HL-60 (cell line): ENCODE measurements around the gene KDM6A.

Source experiments
- DNase-seq, 2 experiments: peaks; one replicate each; pipeline ENCODE4 v3.0.0-alpha.2; 2010 to 2020; ENCODE audit warnings: low read depth in 1 of 2, low spot score in 1 of 2
- H3K27ac ChIP-seq: fragments of 250-450 bp; sonication (Bioruptor Pico); replicated peaks from 2 replicates; pipeline ENCODE4 v1.5.1; 2020; ENCODE audit warnings: mild to moderate bottlenecking, moderate library complexity
- H3K27me3 ChIP-seq: fragments of 250-450 bp; sonication (Bioruptor Pico); 2 replicates; pipeline ENCODE4 v1.5.1; 2021; ENCODE audit warnings: mild to moderate bottlenecking, moderate library complexity; ENCODE audit not compliant: insufficient read depth, poor library complexity, severe bottlenecking
- H3K4me3 ChIP-seq: replicated peaks from 2 replicates; pipeline ENCODE4 v1.5.1; 2011; ENCODE audit warnings: mild to moderate bottlenecking, control low read depth, low read length; ENCODE audit not compliant: insufficient read depth
- GABPA ChIP-seq: IDR thresholded peaks from 2 replicates; pipeline ENCODE4 v1.6.1; 2012; ENCODE audit warnings: low read depth
- POLR2AphosphoS5 ChIP-seq: IDR thresholded peaks from 2 replicates; pipeline ENCODE4 v1.6.1; 2012; ENCODE audit warnings: low read depth
- SPI1 ChIP-seq: IDR thresholded peaks from 2 replicates; pipeline ENCODE4 v1.6.1; 2012; ENCODE audit warnings: low read depth, mild to moderate bottlenecking, borderline replicate concordance
- TF ChIP-seq, protein P1 (sequence below): IDR thresholded peaks from one replicate; pipeline ENCODE4 v1.5.1; 2011; ENCODE audit warnings: low read length, control low read depth, inconsistent platforms; ENCODE audit not compliant: insufficient read depth
- TF ChIP-seq, protein P2 (sequence below): IDR thresholded peaks from 2 replicates; pipeline ENCODE4 v1.6.1; 2012; ENCODE audit warnings: low read depth; ENCODE audit not compliant: insufficient replicate concordance

Gene KDM6A

DNA sequence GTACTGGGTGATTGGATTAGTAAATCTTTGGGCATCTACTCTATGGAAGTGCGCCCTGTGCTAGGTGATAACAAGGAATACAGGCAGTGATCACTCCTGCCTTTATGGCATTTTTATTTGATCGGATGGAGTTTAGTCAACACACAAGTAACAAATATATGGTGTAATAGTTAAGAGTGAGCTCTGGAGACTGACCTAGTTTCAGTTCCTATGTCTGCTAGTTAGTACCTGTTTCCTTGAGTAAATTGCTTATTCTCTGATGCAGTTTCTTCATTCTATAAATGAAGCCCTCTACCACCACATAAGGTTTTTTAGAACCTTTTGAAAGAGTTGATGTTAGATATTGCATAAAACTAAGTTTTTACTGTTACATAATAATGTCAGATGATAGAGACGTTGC, 134.6 kb downstream of the KDM6A start:
- H3K27me3 ChIP-seq, result no peaks in the 10 kb centered on the region
- H3K4me3 ChIP-seq, result no peak overlapping the region
- H3K27ac ChIP-seq, result no peak overlapping the region
- peak in 1 of 2 experiments; percentile 38 for DNase-seq
- TF ChIP-seq POLR2AphosphoS5 (no peak), GABPA (no peak), SPI1 (no peak)
- TF ChIP-seq, protein P1, sequence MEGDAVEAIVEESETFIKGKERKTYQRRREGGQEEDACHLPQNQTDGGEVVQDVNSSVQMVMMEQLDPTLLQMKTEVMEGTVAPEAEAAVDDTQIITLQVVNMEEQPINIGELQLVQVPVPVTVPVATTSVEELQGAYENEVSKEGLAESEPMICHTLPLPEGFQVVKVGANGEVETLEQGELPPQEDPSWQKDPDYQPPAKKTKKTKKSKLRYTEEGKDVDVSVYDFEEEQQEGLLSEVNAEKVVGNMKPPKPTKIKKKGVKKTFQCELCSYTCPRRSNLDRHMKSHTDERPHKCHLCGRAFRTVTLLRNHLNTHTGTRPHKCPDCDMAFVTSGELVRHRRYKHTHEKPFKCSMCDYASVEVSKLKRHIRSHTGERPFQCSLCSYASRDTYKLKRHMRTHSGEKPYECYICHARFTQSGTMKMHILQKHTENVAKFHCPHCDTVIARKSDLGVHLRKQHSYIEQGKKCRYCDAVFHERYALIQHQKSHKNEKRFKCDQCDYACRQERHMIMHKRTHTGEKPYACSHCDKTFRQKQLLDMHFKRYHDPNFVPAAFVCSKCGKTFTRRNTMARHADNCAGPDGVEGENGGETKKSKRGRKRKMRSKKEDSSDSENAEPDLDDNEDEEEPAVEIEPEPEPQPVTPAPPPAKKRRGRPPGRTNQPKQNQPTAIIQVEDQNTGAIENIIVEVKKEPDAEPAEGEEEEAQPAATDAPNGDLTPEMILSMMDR, result no peak
- TF ChIP-seq, protein P2, sequence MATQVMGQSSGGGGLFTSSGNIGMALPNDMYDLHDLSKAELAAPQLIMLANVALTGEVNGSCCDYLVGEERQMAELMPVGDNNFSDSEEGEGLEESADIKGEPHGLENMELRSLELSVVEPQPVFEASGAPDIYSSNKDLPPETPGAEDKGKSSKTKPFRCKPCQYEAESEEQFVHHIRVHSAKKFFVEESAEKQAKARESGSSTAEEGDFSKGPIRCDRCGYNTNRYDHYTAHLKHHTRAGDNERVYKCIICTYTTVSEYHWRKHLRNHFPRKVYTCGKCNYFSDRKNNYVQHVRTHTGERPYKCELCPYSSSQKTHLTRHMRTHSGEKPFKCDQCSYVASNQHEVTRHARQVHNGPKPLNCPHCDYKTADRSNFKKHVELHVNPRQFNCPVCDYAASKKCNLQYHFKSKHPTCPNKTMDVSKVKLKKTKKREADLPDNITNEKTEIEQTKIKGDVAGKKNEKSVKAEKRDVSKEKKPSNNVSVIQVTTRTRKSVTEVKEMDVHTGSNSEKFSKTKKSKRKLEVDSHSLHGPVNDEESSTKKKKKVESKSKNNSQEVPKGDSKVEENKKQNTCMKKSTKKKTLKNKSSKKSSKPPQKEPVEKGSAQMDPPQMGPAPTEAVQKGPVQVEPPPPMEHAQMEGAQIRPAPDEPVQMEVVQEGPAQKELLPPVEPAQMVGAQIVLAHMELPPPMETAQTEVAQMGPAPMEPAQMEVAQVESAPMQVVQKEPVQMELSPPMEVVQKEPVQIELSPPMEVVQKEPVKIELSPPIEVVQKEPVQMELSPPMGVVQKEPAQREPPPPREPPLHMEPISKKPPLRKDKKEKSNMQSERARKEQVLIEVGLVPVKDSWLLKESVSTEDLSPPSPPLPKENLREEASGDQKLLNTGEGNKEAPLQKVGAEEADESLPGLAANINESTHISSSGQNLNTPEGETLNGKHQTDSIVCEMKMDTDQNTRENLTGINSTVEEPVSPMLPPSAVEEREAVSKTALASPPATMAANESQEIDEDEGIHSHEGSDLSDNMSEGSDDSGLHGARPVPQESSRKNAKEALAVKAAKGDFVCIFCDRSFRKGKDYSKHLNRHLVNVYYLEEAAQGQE, result no peak

DNA sequence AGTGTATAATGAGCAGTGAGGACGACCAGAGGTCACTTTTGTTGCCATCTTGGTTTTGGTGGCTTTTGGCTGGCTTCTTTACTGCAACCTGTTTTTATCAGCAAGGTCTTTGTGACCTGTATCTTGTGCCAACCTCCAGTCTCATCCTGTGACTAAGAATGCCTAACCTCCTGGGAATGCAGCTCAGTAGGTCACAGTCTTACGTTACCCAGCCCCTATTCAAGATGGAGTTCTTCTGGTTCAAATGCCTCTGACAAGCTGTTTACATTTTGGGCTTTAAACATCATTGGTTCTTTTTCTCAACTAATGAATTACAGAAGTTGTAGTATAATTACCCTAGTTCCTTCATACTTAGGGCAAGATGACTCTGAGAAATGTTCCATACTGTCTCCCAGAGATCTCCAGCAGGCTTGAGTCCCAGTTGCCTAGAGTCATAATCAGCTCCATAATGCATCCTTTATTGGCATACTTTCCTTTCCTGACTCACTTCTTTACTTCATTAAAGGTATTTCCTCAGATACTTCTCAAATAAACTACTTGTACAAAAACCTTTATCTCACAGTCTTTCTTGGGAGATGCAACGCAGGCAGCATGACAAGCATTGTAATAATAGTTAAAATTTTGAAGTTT, 136.5 kb downstream of the KDM6A start:
- TF ChIP-seq, protein P1, result no peak
- TF ChIP-seq GABPA (no peak), POLR2AphosphoS5 (no peak), SPI1 (no peak)
- TF ChIP-seq, protein P2, result no peak
- Histone ChIP-seq H3K27ac (no peak overlapping the region), H3K27me3 (no peaks in the 10 kb centered on the region), H3K4me3 (no peak overlapping the region)
- no peak for DNase-seq

DNA sequence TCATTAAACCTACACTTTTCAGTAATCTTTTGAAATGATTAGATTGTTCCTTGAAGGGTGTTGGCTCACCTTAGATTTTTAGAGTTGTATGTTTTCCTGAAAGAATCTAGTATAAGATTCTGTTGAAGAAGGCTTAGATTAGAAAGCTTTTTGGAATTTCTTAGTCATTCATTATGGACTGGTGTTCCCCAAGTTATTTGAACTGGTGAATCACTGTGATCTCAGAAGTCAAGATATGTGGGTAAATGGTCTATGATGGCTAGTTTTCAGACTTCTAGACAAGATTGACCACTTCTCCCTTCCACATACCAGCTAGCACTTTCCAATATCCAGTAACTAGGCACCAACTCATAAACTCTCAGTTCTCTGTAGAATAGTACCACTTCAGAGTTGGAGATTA, 138.1 kb downstream of the KDM6A start:
- H3K27ac ChIP-seq, result no peak overlapping the region

More for the DNA sequence above, 138.1 kb downstream of the KDM6A start:
- Histone ChIP-seq H3K4me3 (no peak overlapping the region), H3K27me3 (no peaks in the 10 kb centered on the region)
- no peak for TF ChIP-seq GABPA
- TF ChIP-seq, protein P1, result no peak
- no peak for TF ChIP-seq POLR2AphosphoS5
- TF ChIP-seq, protein P2, result no peak
- no peak for TF ChIP-seq SPI1
- no peak for DNase-seq
